ENCODE measurements around the gene CALD1. TPM values are rescaled to one million over a fixed set of nuclear protein-coding genes. Genes with fewer than 3 reads are reported as not detected.

CALD1 gene
- 100 to 1,000 TPM in 8 of 9 donors, 10 to 100 TPM in 1; 89.6 to 186 (median 130) TPM for total RNA-seq
- polyA plus RNA-seq = 100 to 1,000 TPM in 1 of 2 donors, 10 to 100 TPM in 1; 95.1 to 104 TPM
- long read RNA-seq, donor 1, full-length matches to known transcripts = 23 of 129 reads
- long read RNA-seq, donor 1, partial matches to known transcripts = 77 of 129 reads
- long read RNA-seq, donor 1, other reads (novel, unspliced or antisense) = 29 of 129 reads
- long read RNA-seq, donor 2, full-length matches to known transcripts = 6 of 202 reads
- long read RNA-seq, donor 2, partial matches to known transcripts = 123 of 202 reads
- long read RNA-seq, donor 2, other reads (novel, unspliced or antisense) = 73 of 202 reads
- long read RNA-seq, donor 3, full-length matches to known transcripts = 36 of 157 reads
- long read RNA-seq, donor 3, partial matches to known transcripts = 84 of 157 reads
- long read RNA-seq, donor 3, other reads (novel, unspliced or antisense) = 37 of 157 reads

GRCh38 chr7:134778941-134779740, at the start of gene CALD1:
CALD1 (plus strand) TSS chr7:134779634; CDS start chr7:134867734, 88,100 bp downstream.
- peaks cover 0 to 52% (median 33%) of the 10 kb centered on the region in 12 donors for H3K4me1 ChIP-seq
- peaks cover 0 to 6% (median 0%) of the 10 kb centered on the region in 9 donors for H3K36me3 ChIP-seq
- peak; percentile 66 to 83 (median 81) for DNase-seq
- peak within 1 kb of the TSS; percentile 36 to 75 (median 66) for H3K4me3 ChIP-seq
- TF ChIP-seq POLR2A (IDR thresholded peaks at IDR 0.05) (peak in 1 of 2 donors; percentile 82), CTCF (IDR thresholded peaks at IDR 0.05) (no peak)
- no peaks in the 10 kb centered on the region for H3K9me3 ChIP-seq
- peak within 1 kb of the TSS; percentile 81 to 92 (median 88) for H3K27ac ChIP-seq
- H3K27me3 ChIP-seq = no peaks in the 10 kb centered on the region
- intact Hi-C loops (cut with DNase I) = loop anchor here in 7 of 10 donors (1.0 to 10.0 kb wide), 6 partner anchors 112 to 386 kb away; no protein-coding TSS in a partner anchor
- ATAC-seq = peak; percentile 89 to 94 (median 93)
- WGBS, 4 donors = 10 to 21% (median 13%) methylated on average over 15 of the region's 15 CpGs

GRCh38 chr7:134729895-134730294, 49.5 kb upstream of the CALD1 start:
- Histone ChIP-seq H3K9me3 (peaks cover 0 to 6% (median 0%) of the 10 kb centered on the region in 12 donors), H3K27ac (peak overlapping the region in 11 of 12 donors; percentile 10 to 82 (median 60)), H3K4me1 (peaks cover 0 to 31% (median 17%) of the 10 kb centered on the region in 12 donors), H3K4me3 (peak overlapping the region in 1 of 12 donors; percentile 16), H3K27me3 (no peaks in the 10 kb centered on the region), H3K36me3 (no peaks in the 10 kb centered on the region)
- intact Hi-C loops (cut with DNase I) = no loop called here
- peak in 1 of 5 donors; percentile 15 for DNase-seq
- no peak for TF ChIP-seq POLR2A (IDR thresholded peaks at IDR 0.05)
- TF ChIP-seq CTCF (IDR thresholded peaks at IDR 0.05) = no peak
- ATAC-seq = peak in 3 of 4 donors; percentile 31 to 41 (median 38)
- WGBS, 4 donors = 56 to 67% (median 61%) methylated on average over 4 of the region's 4 CpGs

- Histone ChIP-seq H3K27me3 (no peaks in the 10 kb centered on the region), H3K9me3 (peaks cover 0 to 6% (median 0%) of the 10 kb centered on the region in 12 donors), H3K4me1 (peaks cover 0 to 31% (median 17%) of the 10 kb centered on the region in 12 donors), H3K36me3 (no peaks in the 10 kb centered on the region), H3K27ac (peak overlapping the region in 9 of 12 donors; percentile 10 to 82 (median 60)), H3K4me3 (peak overlapping the region in 2 of 12 donors; percentile 12 to 16)
- intact Hi-C loops (cut with DNase I) = no loop called here
- TF ChIP-seq POLR2A (IDR thresholded peaks at IDR 0.05) (no peak), CTCF (IDR thresholded peaks at IDR 0.05) (no peak)
- DNase-seq (no peak), ATAC-seq (peak in 1 of 4 donors; percentile 27)
- WGBS, 4 donors = 22 to 36% (median 28%) methylated on average over 1 of the region's 1 CpG
Observed at GRCh38 chr7:134730411-134730829, 49.0 kb upstream of the CALD1 start.
